PC-3 (cell line): Measurements from ENCODE around the gene FAM124A. TPM values are rescaled to one million over a fixed set of nuclear protein-coding genes. Genes with fewer than 3 reads are reported as not detected.

Source experiments
- total RNA-seq: library from RNA; depleted of rRNA; stranded (reverse); fragments of >200 nt; gene quantifications from 2 replicates; pipeline ENCODE4 v1.2.3, GENCODE V29; 2014; rRNA removed

FAM124A gene
- total RNA-seq, 1 experiment from 2014 or later, result 1.1 TPM

Other genes with a start within 250 kb of the FAM124A start
- gene C13orf42, start 111.1 kb upstream of the FAM124A start, total RNA-seq, result not detected in 2 replicates
- gene SERPINE3, start 117.3 kb downstream of the FAM124A start, total RNA-seq, result not detected in 2 replicates
- 19.9 and 26.6 TPM in 2 replicates for gene INTS6, start 230.6 kb downstream of the FAM124A start, total RNA-seq